Kidney epithelial cell (primary cell): ENCODE data around the gene IP6K3. TPM values are rescaled to one million over a fixed set of nuclear protein-coding genes. Genes with fewer than 3 reads are reported as not detected.

ENCODE experiments used
- DNase-seq: peaks from one replicate; pipeline ENCODE4 v3.0.0-alpha.2; 2010; ENCODE audit warnings: low read depth
- H3K27me3 ChIP-seq: 2 replicates; pipeline ENCODE4 v1.6.0; 2011; ENCODE audit warnings: low read length; ENCODE audit not compliant: control insufficient read depth, insufficient read depth
- H3K36me3 ChIP-seq: 2 replicates; pipeline ENCODE4 v1.5.1; 2011; ENCODE audit warnings: low read length; ENCODE audit not compliant: control insufficient read depth, insufficient read depth
- H3K4me3 ChIP-seq: 2 replicates; pipeline ENCODE4 v1.5.1; 2011; ENCODE audit warnings: low read depth, mild to moderate bottlenecking, control low read depth, low read length
- CTCF ChIP-seq: IDR thresholded peaks from 2 replicates; pipeline ENCODE4 v1.5.1; 2011; ENCODE audit warnings: mild to moderate bottlenecking, moderate library complexity, low read length, control low read depth, inconsistent platforms; ENCODE audit not compliant: insufficient read depth, poor library complexity, severe bottlenecking
- total RNA-seq: library from RNA; depleted of rRNA; stranded (reverse); fragments of >200 nt; gene quantifications from 2 replicates; pipeline ENCODE4 v1.2.3, GENCODE V29; 2015

The IP6K3 gene
- total RNA-seq, 1 donor from 2014 or later: 0.29 TPM

GRCh38 chr6:33699131-33699530 lies 47.6 kb downstream of the IP6K3 start:
- DNase-seq: no peak
- peaks cover 12% of the 10 kb centered on the region for H3K36me3 ChIP-seq
- no peak for TF ChIP-seq CTCF

GRCh38 chr6:33698494-33698893 lies 48.2 kb downstream of the IP6K3 start:
- Histone ChIP-seq H3K4me3 (no peak overlapping the region), H3K27me3 (no peaks in the 10 kb centered on the region), H3K36me3 (peaks cover 13% of the 10 kb centered on the region)
- DNase-seq: no peak
- no peak for TF ChIP-seq CTCF

More at GRCh38 chr6:33699131-33699530, 47.6 kb downstream of the IP6K3 start:
- H3K4me3 ChIP-seq: no peak overlapping the region
- H3K27me3 ChIP-seq: no peaks in the 10 kb centered on the region

- peaks cover 14% of the 10 kb centered on the region for H3K36me3 ChIP-seq
- DNase-seq: no peak
- no peak for TF ChIP-seq CTCF
- H3K27me3 ChIP-seq: no peaks in the 10 kb centered on the region
- no peak overlapping the region for H3K4me3 ChIP-seq
Observed at GRCh38 chr6:33697845-33698244, 48.9 kb downstream of the IP6K3 start.

- no peak for DNase-seq
- TF ChIP-seq CTCF: no peak
- no peaks in the 10 kb centered on the region for H3K27me3 ChIP-seq
- H3K4me3 ChIP-seq: no peak overlapping the region
- H3K36me3 ChIP-seq: peaks cover 17% of the 10 kb centered on the region
Observed at GRCh38 chr6:33696548-33697518, 49.9 kb downstream of the IP6K3 start.

GRCh38 chr6:33696076-33696475 lies 50.6 kb downstream of the IP6K3 start:
- Histone ChIP-seq H3K27me3 (no peaks in the 10 kb centered on the region), H3K4me3 (no peak overlapping the region), H3K36me3 (peaks cover 18% of the 10 kb centered on the region)
- no peak for TF ChIP-seq CTCF
- no peak for DNase-seq
